Activated gamma-delta T cell (primary cell): ENCODE measurements around the gene GIGYF2.

Experiments
- DNase-seq: peaks from one replicate; lab custom pipeline; 2025; lab: John Stamatoyannopoulos, UW

The GIGYF2 gene

GRCh38 chr2:232879618-232880494 is 182.7 kb downstream of the GIGYF2 start:
- no peak for DNase-seq

GRCh38 chr2:232880764-232881351 is 183.7 kb downstream of the GIGYF2 start:
- no peak for DNase-seq

DNA sequence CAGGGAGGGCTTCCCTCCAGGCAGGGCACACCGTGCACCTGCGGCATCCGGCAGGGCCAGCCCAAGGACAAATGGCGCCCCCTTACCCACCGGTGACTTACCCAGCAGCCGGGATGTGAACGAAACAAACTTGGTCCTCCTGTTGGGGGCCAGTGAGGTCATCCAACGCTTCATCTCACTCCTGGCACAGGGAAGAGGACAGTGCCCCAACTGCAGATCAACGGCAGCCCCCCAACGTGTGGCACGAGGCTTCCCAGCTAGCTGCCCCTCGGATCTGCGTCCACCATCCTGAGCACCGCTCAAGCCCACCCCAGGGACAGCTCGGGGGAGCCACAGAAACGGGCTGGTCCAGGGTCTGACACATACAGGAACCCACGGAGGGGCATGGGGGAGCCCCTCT is 185.0 kb downstream of the GIGYF2 start:
- DNase-seq = no peak

DNA sequence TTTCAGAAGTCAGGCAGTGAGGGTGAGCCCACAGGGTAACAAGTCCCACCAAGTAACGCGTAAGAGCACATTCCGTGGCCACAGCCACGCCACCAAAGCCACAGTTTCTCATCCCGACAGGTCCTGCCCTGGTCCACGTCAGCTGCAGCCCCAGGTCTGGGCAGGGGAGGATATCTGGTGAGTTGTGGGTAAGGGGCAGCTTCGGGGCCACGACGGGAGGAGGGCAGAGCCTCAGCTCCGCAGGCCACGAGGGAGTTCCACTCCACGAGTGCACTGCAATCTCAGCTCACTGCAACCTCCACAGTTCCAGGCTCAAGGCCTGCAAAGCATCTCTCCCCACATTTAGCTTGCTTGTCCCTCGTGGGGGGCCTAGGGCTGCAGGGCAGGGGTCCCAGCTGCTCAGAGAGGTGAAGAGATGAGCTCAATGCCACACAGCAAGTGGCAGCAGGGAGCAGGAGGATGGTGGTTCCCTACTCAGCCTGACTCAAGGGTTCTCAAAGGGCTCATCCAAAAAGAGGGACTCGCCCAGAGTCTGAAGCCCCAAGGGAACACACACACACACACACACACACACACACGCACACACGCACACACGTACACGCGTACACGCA is 185.5 kb downstream of the GIGYF2 start:
- DNase-seq = no peak

GRCh38 chr2:232883116-232883721 is 186.1 kb downstream of the GIGYF2 start:
- no peak for DNase-seq

GRCh38 chr2:232884001-232884421 is 186.9 kb downstream of the GIGYF2 start:
- DNase-seq = no peak

DNA sequence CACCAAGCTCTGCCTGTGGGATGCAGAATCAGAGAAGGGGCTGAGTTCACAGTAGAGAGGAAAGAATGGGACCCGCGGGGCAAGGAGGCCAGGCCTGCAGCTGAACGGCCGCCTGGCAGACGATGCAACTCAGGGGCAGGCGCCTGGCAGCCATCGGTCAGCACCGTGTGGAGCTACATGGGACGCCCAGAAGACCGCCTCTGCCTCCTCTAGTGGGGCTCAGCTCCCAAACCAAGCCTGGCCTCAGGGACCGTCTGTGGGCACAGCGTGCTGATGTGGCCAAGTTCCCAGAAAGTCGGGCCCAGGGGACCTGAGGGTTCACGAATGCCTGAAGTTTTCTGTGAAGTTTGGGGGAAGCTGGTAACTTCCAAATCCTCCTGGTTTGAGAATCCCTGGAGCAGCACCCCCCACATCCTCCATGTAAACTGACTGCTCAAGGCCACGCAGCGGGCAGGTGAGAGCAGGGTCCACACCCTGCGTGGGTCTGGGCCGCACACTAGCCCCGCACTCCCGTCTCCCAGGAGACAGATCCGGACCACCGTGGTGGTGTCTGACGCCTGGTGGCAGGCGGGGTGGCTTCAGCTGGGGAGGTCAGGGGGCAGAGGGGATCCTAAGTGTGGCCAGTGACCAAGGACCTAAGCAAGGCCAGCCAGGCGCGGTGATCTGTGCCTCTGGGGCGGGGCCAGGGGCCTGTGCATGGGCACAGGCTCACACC is 187.6 kb downstream of the GIGYF2 start:
- DNase-seq = no peak

DNA sequence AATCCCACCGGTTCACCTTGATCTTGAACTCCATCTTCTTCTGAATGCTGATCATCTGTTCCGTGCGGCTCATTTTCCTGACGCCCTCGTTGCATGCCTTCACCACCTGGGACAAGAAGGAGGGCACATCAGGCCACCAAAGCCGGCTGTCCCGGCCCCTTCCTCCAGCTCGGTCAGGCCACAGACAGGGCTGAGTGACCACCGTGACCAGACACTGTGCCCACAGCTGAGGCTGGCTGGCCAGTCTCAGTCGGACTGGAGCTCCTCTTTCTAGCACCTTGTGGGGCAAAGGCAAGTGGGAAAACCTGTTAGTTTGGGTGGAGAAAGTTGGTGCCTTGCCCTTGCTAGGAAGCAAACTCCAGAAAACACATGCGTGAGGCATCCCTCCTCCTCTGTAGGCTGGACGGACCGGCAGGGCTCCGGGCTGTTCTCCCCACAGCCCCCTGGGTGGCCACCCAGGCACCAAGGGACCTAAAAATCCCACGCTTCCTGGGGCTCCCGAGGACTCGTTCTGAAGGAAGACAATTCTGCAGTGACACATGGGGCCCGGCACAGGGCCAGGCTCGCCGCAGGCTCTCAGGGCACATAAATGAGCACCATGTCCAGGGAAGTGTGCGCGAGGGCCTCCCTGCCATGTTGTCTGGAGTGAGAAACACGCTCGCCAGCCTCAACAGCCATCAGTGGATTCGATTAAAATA is 188.3 kb downstream of the GIGYF2 start:
- no peak for DNase-seq

DNA sequence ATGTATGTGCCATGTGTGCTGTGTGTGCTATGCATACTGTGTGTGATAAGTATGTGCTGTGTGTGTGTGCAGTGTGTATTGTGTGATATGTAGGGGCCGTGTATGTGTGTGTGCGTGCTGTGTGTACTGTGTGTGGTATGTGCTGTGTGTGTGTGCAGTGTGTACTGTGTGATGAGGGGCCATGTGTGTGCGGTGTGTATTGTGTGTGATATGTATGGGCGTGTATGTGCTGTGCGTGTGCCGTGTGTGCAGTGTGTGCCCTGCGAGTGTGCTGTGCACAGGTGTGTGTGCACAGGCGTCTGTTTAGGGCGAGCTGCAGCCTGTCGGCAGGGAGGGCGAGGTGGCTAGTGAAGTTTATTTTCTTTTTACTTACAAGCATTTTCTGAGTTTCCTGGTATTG is 189.0 kb downstream of the GIGYF2 start:
- DNase-seq = no peak

- no peak for DNase-seq
These were observed 189.5 kb downstream of the GIGYF2 start for GRCh38 chr2:232886632-232887031.

- no peak for DNase-seq
These were observed 190.2 kb downstream of the GIGYF2 start for GRCh38 chr2:232887171-232887850.

- no peak for DNase-seq
These were observed 191.1 kb downstream of the GIGYF2 start for GRCh38 chr2:232888099-232888836.

DNA sequence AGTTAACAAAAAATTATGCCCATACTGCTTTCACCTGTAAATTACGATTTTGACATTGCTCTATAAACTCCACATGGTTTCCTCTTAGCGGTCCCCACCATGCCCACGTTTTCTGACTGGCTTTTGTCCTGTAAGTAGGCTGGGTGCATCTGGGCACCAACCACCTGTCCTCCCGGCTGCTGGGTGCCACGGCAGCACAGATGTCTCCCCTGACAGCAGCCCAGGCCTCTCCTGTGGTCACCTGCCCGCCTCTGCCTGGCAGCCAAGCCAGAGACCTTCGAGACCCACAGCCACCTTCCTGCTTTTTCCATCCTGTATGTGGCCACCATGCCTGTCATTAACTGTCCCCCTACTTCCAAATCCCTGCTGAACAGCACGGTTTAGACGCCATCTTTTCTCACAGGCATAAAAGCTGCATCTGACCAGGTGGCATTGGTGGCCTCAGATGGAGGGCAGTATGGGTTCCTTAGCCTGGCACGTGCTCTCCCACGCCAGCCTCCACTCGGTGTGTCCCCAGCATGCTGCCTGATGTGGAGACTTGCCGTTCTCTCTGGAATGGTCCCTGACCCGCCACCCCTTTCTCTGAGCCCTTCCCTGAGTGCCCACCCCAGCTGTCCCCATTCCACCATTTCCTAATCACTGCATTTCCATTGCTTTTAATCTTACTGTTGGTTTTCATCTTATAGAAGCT is 191.9 kb downstream of the GIGYF2 start:
- DNase-seq = no peak

DNA sequence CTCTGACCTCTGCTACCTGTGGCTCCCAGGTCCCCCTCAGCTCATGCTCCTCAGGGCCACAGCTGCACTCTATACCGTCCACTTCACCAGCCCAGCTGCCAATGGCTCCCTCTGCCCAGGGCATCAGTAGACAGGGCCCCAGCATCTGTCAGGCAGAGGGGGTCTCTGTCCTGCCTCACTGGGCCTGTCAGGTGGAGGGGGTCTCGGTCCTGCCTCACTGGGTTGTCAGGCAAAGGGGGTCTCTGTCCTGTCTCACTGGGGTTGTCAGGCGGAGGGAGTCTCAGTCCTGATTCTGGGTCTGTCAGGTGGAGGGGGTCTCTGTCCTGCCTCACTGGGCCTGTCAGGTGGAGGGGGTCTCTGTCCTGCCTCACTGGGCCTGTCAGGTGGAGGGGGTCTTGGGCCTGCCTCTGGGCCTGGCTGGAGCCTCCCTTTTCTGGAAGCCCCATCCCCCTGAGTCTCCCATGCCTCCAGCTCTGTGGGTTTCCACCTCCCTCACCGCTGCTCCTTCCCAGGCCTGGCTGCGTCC is 192.8 kb downstream of the GIGYF2 start:
- no peak for DNase-seq

GRCh38 chr2:232890536-232890895 is 193.4 kb downstream of the GIGYF2 start:
- DNase-seq = no peak

DNA sequence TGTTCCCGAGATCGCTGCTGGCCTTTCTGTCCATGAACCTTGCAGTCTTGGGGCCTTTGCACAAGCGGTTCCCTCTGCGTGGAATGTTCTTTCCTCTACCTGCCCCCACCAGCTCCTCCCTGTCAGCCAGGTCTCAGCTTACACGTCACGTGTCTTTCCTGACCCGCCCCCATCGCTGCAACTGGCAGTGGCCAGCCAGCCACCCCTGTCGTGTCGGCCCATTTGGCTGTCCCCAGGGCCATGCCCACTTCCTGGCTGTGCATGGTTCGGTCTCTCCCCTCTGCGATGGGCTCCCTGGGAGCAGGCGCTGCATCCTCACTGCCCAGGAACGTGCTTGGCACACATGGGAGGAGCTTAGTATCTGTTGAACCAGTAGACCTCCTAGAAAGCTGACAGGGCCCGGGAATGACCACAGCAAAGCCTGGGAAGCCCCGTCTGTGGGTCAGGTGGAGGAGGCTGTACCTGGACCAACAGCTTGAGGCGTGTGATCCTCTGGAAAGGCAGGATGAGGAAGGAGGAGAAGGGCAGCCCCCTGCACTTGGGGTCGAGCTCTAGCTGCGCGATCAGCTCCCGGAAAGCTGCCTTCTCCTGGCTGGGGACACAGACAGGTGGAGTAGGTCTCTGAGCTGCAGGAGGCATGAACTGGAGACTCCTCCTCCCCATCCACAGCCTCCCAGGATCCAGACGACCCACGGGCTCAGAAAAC is 193.9 kb downstream of the GIGYF2 start:
- DNase-seq = no peak

- DNase-seq = no peak
These were observed 194.5 kb downstream of the GIGYF2 start for GRCh38 chr2:232891621-232892071.

DNA sequence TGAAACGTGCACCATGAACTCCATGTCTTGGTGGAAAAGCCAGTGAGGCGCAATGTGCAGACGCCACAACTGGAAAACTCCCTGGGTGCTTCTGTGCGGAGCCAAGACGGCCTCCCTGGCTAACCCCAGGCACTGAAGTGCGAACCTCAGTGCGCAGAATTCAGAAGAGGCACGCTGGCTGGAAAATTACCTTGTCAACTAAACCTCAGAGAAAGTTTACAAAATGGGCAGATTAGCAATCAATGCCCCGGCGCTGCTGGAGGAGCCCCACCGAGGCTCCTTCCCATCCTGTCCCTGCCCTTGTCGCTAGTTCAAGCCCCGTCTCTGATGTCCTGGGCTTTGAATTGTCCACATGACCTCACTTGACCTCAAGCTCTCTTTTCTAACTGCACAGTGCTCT is 195.1 kb downstream of the GIGYF2 start:
- no peak for DNase-seq

DNA sequence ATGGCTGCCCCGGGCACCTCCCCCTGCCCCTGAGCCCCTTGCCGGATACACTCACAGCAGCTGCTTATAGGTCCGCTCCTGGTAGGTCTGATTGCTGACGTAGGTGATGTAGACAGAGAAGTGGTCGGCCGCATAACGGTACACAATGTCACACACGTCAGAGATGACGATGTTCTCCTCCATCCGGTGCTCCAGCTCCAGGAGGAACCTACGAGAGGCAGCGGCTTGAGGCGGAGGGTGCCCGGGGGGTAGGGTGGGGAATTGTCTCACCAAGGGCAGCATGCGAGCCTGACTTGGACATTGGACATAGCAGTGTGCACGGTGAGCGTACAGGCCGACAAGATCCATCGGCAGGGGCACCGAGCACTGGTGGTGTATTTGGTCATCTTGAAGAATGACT is 195.7 kb downstream of the GIGYF2 start:
- DNase-seq = no peak
